GM12891 (cell line): ENCODE data around the gene TRIM41.

Experiments
- PAX5 ChIP-seq: IDR thresholded peaks from 2 replicates; pipeline ENCODE4 v1.6.1; 2011; ENCODE audit warnings: low read length, moderate library complexity, mild to moderate bottlenecking; ENCODE audit not compliant: insufficient read depth, severe bottlenecking
- POLR2A ChIP-seq: IDR thresholded peaks from 2 replicates; pipeline ENCODE4 v1.6.1; 2011; ENCODE audit warnings: low read depth, low read length, control low read depth
- POLR2AphosphoS5 ChIP-seq: IDR thresholded peaks from 2 replicates; pipeline ENCODE4 v1.6.1; 2011; ENCODE audit warnings: low read depth, low read length, control low read depth
- POU2F2 ChIP-seq: IDR thresholded peaks from 2 replicates; pipeline ENCODE4 v1.6.1; 2011; ENCODE audit warnings: low read depth, mild to moderate bottlenecking, control low read depth, low read length, moderate library complexity
- SPI1 ChIP-seq: IDR thresholded peaks from 2 replicates; pipeline ENCODE4 v1.6.1; 2011; ENCODE audit warnings: low read depth, low read length, control low read depth
- TAF1 ChIP-seq: IDR thresholded peaks from 2 replicates; pipeline ENCODE4 v1.6.1; 2011; ENCODE audit warnings: low read depth, low read length, control low read depth

DNA sequence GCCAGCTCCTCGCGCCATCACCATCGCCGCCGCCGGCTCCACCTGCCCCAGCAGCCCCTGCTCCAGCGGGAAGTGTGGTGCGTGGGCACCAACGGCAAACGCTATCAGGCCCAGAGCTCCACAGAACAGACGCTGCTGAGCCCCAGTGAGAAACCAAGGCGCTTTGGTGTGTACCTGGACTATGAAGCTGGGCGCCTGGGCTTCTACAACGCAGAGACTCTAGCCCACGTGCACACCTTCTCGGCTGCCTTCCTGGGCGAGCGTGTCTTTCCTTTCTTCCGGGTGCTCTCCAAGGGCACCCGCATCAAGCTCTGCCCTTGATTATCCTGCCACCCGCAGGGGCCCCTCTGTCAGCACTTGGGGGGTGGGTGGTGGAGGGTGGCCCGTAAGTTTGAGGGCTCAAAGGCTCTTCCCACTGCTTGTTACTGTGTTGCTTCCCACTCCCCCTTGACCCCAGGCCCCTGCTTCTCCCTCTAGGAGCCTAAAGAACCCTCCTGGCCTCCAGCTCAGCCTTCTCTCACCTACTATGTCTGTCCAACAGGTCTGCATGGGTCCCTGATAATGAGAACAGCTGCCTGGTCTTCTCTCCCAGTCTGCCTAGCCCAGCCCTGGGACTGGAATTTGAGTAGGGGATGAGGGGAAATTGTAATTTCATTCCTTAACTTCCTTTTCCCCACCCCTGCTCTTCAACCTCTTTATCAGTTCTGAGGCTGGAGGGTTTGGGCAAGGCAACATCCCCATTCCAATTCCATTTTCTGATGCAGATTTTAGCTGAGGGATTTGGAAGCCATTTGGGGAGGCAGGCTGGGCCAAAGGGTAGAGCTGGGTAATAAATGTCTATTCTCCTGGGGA is 11.6 kb downstream of the TRIM41 start:
- TF ChIP-seq POLR2AphosphoS5 (peak; percentile 84), TAF1 (no peak), POLR2A (peak; percentile 68), SPI1 (no peak), POU2F2 (peak; percentile 58), PAX5 (no peak)
